HepG2 (cell line): ENCODE results near the gene ZNF22. TPM values are rescaled to one million over a fixed set of nuclear protein-coding genes. Genes with fewer than 3 reads are reported as not detected.
A peak's percentile ranks its signal among the peaks of the same experiment; 100 is the strongest.

Experiments used
- ESRRA ChIP-seq: sonication (generic); formaldehyde crosslinking; IDR thresholded peaks from 2 replicates; pipeline ENCODE4 v1.5.1; 2020; ENCODE audit warnings: mild to moderate bottlenecking, low read depth, missing genetic modification reagents
- SPEN ChIP-seq: sonication (generic); formaldehyde crosslinking; IDR thresholded peaks from 2 replicates; pipeline ENCODE4 v1.5.1; 2020; ENCODE audit warnings: low read depth, mild to moderate bottlenecking, missing genetic modification reagents
- ZIK1 ChIP-seq: sonication (generic); formaldehyde crosslinking; IDR thresholded peaks from 2 replicates; pipeline ENCODE4 v1.5.0; 2020; ENCODE audit warnings: mild to moderate bottlenecking, low read depth, missing genetic modification reagents, borderline replicate concordance
- ZNF138 ChIP-seq: sonication (generic); formaldehyde crosslinking; IDR thresholded peaks from 2 replicates; pipeline ENCODE4 v1.5.0; 2020; ENCODE audit warnings: mild to moderate bottlenecking, low read depth, missing genetic modification reagents
- ZNF225 ChIP-seq: sonication (generic); formaldehyde crosslinking; IDR thresholded peaks from 2 replicates; pipeline ENCODE4 v1.4.0; 2020; ENCODE audit warnings: mild to moderate bottlenecking, missing genetic modification reagents
- ZNF614 ChIP-seq: IDR thresholded peaks from 2 replicates; pipeline ENCODE4 v1.6.1; 2018; ENCODE audit warnings: missing biosample characterization, missing genetic modification reagents, inconsistent platforms, borderline replicate concordance
- polyA plus RNA-seq, 8 experiments: library from polyadenylated mRNA; depleted of rRNA in 3 of 8; stranded (reverse) in 7 of 8; unstranded in 1 of 8; fragments of >200 nt; fragmentation: Illumina TruSeq in 4 of 8; extraction: Trizol in 4 of 8; gene quantifications; 2 replicates each; pipeline versions ENCODE4 v1.2.1 to v1.2.3, GENCODE V29; 2011 to 2016; ENCODE audit warnings: low read depth in 4 of 8, missing spikeins in 1 of 8, mixed read lengths in 1 of 8; ENCODE audit not compliant: insufficient read depth in 1 of 8
- total RNA-seq, 5 experiments: library from RNA; depleted of rRNA; stranded (reverse); fragments of >200 nt; fragmentation: Illumina TruSeq; extraction: Trizol; gene quantifications; 2 replicates each; pipeline ENCODE4 v1.2.3, GENCODE V29; 2016; ENCODE audit warnings: low read depth in 1 of 5
- TF ChIP-seq, protein P1 (sequence below): sonication (generic); formaldehyde crosslinking; IDR thresholded peaks from 2 replicates; pipeline ENCODE4 v1.4.0; 2020; ENCODE audit warnings: missing genetic modification reagents
- TF ChIP-seq, protein P2 (sequence below): sonication (generic); formaldehyde crosslinking; IDR thresholded peaks from 2 replicates; pipeline ENCODE4 v1.5.1; 2020; ENCODE audit warnings: mild to moderate bottlenecking, missing genetic modification reagents, moderate library complexity

The ZNF22 gene
- total and polyA plus RNA-seq, 2 of the 13 experiments (the other 11 are each of a cell fraction or from before 2014, with no cell fraction given): 0.40 to 1.3 TPM

DNA sequence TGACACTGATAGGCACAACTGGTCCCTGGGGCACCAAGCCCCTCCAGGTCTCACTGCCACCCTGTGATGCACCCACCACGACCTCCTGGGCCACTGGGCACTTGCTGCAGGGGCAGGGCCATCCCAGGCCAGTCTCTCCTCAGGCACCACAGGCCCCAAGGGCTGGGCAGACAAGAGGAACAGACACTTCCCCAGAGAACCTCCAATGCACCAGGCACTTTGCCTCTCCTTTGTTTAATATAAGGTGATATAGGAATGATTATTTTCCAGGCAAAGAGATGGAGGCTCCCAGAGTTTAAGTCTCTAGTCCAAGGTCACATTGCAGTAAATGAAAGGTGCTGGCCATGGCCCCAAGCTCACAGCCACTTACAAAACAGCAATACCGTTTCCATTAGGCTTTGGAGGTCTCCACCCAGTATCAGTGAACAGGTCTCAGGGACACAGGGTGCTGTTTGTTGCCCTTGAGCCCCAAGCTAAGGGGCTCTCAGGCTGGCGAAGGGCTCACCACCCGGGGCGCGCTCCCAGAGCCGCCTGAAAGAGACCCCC, 26.6 kb upstream of the ZNF22 start (continued):
- TF ChIP-seq, protein P1, sequence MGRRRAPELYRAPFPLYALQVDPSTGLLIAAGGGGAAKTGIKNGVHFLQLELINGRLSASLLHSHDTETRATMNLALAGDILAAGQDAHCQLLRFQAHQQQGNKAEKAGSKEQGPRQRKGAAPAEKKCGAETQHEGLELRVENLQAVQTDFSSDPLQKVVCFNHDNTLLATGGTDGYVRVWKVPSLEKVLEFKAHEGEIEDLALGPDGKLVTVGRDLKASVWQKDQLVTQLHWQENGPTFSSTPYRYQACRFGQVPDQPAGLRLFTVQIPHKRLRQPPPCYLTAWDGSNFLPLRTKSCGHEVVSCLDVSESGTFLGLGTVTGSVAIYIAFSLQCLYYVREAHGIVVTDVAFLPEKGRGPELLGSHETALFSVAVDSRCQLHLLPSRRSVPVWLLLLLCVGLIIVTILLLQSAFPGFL (CRISPR knock-in tag): no peak
- TF ChIP-seq ZIK1 (CRISPR knock-in tag) (no peak), ESRRA (CRISPR knock-in tag) (no peak), ZNF138 (CRISPR knock-in tag) (0 out of 2 replicates have a peak, but pooled peaks have one; percentile 12), SPEN (CRISPR knock-in tag) (0 out of 2 replicates have a peak, but pooled peaks have one; percentile 11), ZNF614 (CRISPR knock-in tag) (no peak), ZNF225 (no peak)
- TF ChIP-seq, protein P2, sequence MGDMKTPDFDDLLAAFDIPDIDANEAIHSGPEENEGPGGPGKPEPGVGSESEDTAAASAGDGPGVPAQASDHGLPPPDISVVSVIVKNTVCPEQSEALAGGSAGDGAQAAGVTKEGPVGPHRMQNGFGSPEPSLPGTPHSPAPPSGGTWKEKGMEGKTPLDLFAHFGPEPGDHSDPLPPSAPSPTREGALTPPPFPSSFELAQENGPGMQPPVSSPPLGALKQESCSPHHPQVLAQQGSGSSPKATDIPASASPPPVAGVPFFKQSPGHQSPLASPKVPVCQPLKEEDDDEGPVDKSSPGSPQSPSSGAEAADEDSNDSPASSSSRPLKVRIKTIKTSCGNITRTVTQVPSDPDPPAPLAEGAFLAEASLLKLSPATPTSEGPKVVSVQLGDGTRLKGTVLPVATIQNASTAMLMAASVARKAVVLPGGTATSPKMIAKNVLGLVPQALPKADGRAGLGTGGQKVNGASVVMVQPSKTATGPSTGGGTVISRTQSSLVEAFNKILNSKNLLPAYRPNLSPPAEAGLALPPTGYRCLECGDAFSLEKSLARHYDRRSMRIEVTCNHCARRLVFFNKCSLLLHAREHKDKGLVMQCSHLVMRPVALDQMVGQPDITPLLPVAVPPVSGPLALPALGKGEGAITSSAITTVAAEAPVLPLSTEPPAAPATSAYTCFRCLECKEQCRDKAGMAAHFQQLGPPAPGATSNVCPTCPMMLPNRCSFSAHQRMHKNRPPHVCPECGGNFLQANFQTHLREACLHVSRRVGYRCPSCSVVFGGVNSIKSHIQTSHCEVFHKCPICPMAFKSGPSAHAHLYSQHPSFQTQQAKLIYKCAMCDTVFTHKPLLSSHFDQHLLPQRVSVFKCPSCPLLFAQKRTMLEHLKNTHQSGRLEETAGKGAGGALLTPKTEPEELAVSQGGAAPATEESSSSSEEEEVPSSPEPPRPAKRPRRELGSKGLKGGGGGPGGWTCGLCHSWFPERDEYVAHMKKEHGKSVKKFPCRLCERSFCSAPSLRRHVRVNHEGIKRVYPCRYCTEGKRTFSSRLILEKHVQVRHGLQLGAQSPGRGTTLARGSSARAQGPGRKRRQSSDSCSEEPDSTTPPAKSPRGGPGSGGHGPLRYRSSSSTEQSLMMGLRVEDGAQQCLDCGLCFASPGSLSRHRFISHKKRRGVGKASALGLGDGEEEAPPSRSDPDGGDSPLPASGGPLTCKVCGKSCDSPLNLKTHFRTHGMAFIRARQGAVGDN (CRISPR knock-in tag): no peak
